ENCODE results near the gene PRRG2. TPM values are rescaled to one million over a fixed set of nuclear protein-coding genes. Genes with fewer than 3 reads are reported as not detected.

Gene PRRG2
- polyA plus RNA-seq, 3 donors, result 0.49 TPM; not detected in 2

DNA sequence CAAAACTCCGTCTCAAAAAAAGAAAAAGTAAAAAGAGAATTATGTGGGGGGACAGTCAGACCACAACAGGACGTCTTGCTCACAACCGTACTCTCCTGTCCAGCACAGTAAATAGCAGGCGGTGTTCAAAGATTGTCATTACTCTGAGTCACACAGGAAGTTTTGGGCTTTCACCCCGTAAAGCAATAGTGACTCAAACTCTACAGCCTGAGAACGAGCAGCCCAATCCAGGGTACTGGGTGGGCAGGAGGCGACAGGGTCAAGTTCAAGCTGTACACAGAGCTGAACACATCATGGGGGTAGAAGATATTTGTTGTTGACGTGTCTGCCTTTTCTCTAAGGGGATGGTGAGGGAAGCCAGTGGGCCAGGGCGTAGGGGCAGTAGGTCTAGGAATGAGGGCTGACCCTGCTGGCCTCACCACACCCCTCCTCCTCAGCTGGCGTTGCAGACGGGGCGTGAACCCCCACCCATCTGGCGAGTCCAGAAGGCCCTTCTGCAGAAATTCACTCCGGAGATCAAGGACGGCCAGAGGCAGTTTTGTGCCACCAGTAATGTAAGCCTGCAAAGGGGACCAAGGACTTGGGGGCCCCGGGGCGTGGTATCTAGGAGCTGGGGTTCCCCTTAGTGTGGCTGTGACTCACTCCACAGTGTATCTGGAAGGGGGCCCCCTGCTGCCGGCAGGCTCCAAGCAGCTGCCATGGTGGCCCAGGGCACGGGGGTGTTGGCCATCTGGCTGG lies 33.1 kb downstream of the PRRG2 start:
- peak in 1 of 3 donors; percentile 45 for DNase-seq
- peaks cover 5 to 19% of the 10 kb centered on the region in 2 donors for H3K4me1 ChIP-seq (ENCODE audit: control insufficient read depth in 1 of 2, insufficient read depth in 2 of 2, low read length in 2 of 2)
- Mint-ChIP-seq H3K36me3 (peaks cover 49 to 79% of the 10 kb centered on the region in 2 donors), H3K4me1 (peaks cover 18% of the 10 kb centered on the region), H3K9me3 (peaks cover 0 to 6% (median 0%) of the 10 kb centered on the region in 7 donors), H3K4me3 (no peak overlapping the region), H3K27me3 (ENCODE audit: low read depth in 3 of 3) (no peaks in the 10 kb centered on the region), H3K27ac (peak overlapping the region; percentile 50 to 89 (median 78))
- H3K4me3 ChIP-seq (replicated peaks in 1 of 3; ENCODE audit: low read depth in 2 of 3, low read length in 3 of 3), result no peak overlapping the region
- WGBS (ENCODE audit: insufficient coverage), result 89% methylated on average over 5 of the region's 19 CpGs
- H4K20me1 ChIP-seq (ENCODE audit: insufficient read depth, low read length), result peaks cover 76% of the 10 kb centered on the region
- H3K36me3 ChIP-seq (replicated peaks in 1 of 2; ENCODE audit: control insufficient read depth in 1 of 2, insufficient read depth in 2 of 2, low read length in 2 of 2), result peaks cover 51 to 76% of the 10 kb centered on the region in 2 donors
- H3K9me3 ChIP-seq (replicated peaks in 1 of 2; ENCODE audit: control insufficient read depth in 1 of 2, insufficient read depth in 1 of 2, low read length in 2 of 2), result no peaks in the 10 kb centered on the region
- no peaks in the 10 kb centered on the region for H3K27me3 ChIP-seq (ENCODE audit: control insufficient read depth in 2 of 2, insufficient read depth in 2 of 2, low read length in 2 of 2)
- H3K9ac ChIP-seq (ENCODE audit: insufficient read depth, low read length, poor library complexity, severe bottlenecking), result no peak overlapping the region
- H2AFZ ChIP-seq (ENCODE audit: insufficient read depth, low read depth, low read length, poor library complexity, severe bottlenecking), result no peak overlapping the region
- peak; percentile 11 for TF ChIP-seq CTCF (IDR thresholded peaks at IDR 0.05)
- intact Hi-C loops (cut with micrococcal nuclease), result no loop called here
- H3K27ac ChIP-seq (ENCODE audit: low read depth in 1 of 2, low read length in 2 of 2), result peak overlapping the region in 1 of 2 donors; percentile 67
- no peak overlapping the region for H3K4me2 ChIP-seq (replicated peaks; ENCODE audit: extremely low read depth, low read length, poor library complexity, severe bottlenecking)
- H3K79me2 ChIP-seq (ENCODE audit: insufficient read depth, low read length), result peaks cover 51% of the 10 kb centered on the region

DNA sequence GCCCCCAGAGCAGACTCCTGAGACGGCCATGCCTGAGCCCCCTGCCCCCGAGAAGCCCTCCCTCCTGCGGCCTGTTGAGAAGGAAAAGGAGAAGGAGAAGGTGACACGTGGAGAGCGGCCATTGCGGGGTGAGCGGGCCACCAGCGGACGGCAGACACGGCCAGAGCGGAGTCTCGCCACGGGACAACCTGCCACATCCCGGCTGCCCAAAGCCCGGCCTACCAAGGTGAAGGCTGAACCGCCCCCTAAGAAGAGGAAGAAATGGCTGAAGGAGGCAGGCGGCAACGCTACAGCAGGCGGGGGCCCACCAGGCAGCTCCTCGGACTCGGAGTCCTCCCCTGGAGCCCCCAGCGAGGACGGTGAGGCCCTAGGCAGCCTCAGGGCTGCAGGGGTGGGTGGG lies 34.7 kb downstream of the PRRG2 start:
- H4K20me1 ChIP-seq (ENCODE audit: insufficient read depth, low read length), result peaks cover 72% of the 10 kb centered on the region
- Mint-ChIP-seq H3K27ac (peak overlapping the region in 2 of 7 donors; percentile 50 to 66), H3K4me3 (no peak overlapping the region), H3K36me3 (peaks cover 47 to 80% of the 10 kb centered on the region in 2 donors), H3K9me3 (peaks cover 0 to 6% (median 0%) of the 10 kb centered on the region in 7 donors), H3K27me3 (ENCODE audit: low read depth in 3 of 3) (no peaks in the 10 kb centered on the region), H3K4me1 (peaks cover 18% of the 10 kb centered on the region)
- no peak for DNase-seq
- H3K79me2 ChIP-seq (ENCODE audit: insufficient read depth, low read length), result peaks cover 36% of the 10 kb centered on the region
- H3K4me2 ChIP-seq (replicated peaks; ENCODE audit: extremely low read depth, low read length, poor library complexity, severe bottlenecking), result no peak overlapping the region
- intact Hi-C loops (cut with micrococcal nuclease), result no loop called here
- H2AFZ ChIP-seq (ENCODE audit: insufficient read depth, low read depth, low read length, poor library complexity, severe bottlenecking), result no peak overlapping the region
- no peaks in the 10 kb centered on the region for H3K27me3 ChIP-seq (ENCODE audit: control insufficient read depth in 2 of 2, insufficient read depth in 2 of 2, low read length in 2 of 2)
- no peaks in the 10 kb centered on the region for H3K9me3 ChIP-seq (replicated peaks in 1 of 2; ENCODE audit: control insufficient read depth in 1 of 2, insufficient read depth in 1 of 2, low read length in 2 of 2)
- H3K36me3 ChIP-seq (replicated peaks in 1 of 2; ENCODE audit: control insufficient read depth in 1 of 2, insufficient read depth in 2 of 2, low read length in 2 of 2), result peaks cover 60 to 74% of the 10 kb centered on the region in 2 donors
- no peak overlapping the region for H3K4me3 ChIP-seq (replicated peaks in 1 of 3; ENCODE audit: low read depth in 2 of 3, low read length in 3 of 3)
- no peak for TF ChIP-seq CTCF (IDR thresholded peaks at IDR 0.05)
- WGBS (ENCODE audit: insufficient coverage), result 94% methylated on average over 12 of the region's 23 CpGs
- no peak overlapping the region for H3K9ac ChIP-seq (ENCODE audit: insufficient read depth, low read length, poor library complexity, severe bottlenecking)
- peaks cover 5 to 19% of the 10 kb centered on the region in 2 donors for H3K4me1 ChIP-seq (ENCODE audit: control insufficient read depth in 1 of 2, insufficient read depth in 2 of 2, low read length in 2 of 2)
- H3K27ac ChIP-seq (ENCODE audit: low read depth in 1 of 2, low read length in 2 of 2), result no peak overlapping the region
